ENCODE data around the gene SCAMP4. TPM values are rescaled to one million over a fixed set of nuclear protein-coding genes. Genes with fewer than 3 reads are reported as not detected.

The SCAMP4 gene
- total RNA-seq, 1 donor from 2014 or later, result 76.9 TPM

DNA sequence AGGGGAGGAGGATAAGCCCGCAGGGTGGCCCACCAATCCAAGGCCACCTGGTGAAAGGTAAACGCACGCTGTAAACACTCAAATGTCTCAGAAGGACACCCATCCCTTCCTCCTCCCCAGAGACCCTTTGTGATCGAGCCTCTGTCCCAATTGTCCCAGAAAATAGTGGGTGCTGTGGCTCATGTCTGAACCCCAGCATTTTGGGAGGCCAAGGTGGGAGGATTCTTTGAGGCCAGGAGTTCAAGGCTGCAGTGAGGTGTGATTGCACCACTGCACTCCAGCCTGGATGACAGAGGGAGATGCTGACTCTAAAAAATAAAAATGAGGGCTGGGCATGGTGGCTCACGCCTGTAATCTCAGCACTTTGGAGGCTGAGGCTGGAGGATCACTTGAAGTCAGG lies 16.8 kb upstream of the SCAMP4 start:
- Mint-ChIP-seq H3K27me3 (no peaks in the 10 kb centered on the region), H3K36me3 (peaks cover 4% of the 10 kb centered on the region), H3K4me1 (ENCODE audit: unreplicated experiment) (peaks cover 17% of the 10 kb centered on the region), H3K4me3 (no peak overlapping the region), H3K27ac (no peak overlapping the region), H3K9me3 (no peaks in the 10 kb centered on the region)
- TF ChIP-seq, protein P1, sequence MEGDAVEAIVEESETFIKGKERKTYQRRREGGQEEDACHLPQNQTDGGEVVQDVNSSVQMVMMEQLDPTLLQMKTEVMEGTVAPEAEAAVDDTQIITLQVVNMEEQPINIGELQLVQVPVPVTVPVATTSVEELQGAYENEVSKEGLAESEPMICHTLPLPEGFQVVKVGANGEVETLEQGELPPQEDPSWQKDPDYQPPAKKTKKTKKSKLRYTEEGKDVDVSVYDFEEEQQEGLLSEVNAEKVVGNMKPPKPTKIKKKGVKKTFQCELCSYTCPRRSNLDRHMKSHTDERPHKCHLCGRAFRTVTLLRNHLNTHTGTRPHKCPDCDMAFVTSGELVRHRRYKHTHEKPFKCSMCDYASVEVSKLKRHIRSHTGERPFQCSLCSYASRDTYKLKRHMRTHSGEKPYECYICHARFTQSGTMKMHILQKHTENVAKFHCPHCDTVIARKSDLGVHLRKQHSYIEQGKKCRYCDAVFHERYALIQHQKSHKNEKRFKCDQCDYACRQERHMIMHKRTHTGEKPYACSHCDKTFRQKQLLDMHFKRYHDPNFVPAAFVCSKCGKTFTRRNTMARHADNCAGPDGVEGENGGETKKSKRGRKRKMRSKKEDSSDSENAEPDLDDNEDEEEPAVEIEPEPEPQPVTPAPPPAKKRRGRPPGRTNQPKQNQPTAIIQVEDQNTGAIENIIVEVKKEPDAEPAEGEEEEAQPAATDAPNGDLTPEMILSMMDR (conservative IDR thresholded peaks at IDR 0.05), result no peak
- DNase-seq (ENCODE audit: extremely low spot score, unreplicated experiment), result no peak

DNA sequence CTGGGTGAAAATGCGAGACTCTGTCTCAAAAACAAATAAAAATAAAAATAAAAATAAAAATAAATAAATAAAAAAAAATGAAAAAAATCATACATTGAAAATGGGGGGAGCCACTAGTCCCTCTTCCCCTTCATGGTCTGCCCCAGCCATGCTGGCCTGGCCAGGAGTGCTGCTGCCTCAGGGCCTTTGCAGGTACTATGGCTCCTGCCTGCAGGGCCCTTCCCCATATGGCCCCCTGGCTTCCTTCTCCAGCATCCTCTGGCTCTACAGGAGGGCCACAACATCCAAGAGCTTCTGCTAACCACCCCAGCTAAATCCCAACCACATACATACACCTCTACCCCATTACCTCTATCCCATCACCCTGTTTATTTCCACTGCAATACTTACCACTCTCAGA lies 15.3 kb upstream of the SCAMP4 start:
- Mint-ChIP-seq H3K36me3 (no peaks in the 10 kb centered on the region), H3K4me3 (no peak overlapping the region), H3K4me1 (ENCODE audit: unreplicated experiment) (peaks cover 6% of the 10 kb centered on the region), H3K27ac (peak overlapping the region; percentile 16), H3K27me3 (no peaks in the 10 kb centered on the region), H3K9me3 (no peaks in the 10 kb centered on the region)
- DNase-seq (ENCODE audit: extremely low spot score, unreplicated experiment), result no peak
- TF ChIP-seq, protein P1 (conservative IDR thresholded peaks at IDR 0.05), result no peak

DNA sequence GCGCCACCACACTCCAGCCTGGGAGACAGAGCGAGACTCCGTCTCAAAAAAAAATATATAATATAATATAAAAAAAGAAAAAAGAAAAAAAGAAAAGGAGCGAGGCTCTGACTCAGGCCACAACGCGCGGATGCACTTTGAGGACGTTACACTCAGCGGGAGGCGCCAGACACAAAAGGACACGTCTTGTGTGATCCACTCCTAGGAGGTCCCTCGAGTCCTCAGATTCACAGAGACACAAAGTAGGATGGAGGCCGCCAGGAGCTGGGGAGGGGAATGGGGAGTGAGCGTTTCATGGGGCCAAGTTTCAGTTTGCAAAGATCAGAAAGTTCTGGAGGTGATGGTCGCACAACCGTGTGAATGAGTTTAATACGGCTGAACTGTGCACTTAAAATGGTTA lies 11.4 kb upstream of the SCAMP4 start:
- Mint-ChIP-seq H3K9me3 (no peaks in the 10 kb centered on the region), H3K4me1 (ENCODE audit: unreplicated experiment) (peaks cover 5% of the 10 kb centered on the region), H3K27ac (no peak overlapping the region), H3K4me3 (no peak overlapping the region), H3K27me3 (no peaks in the 10 kb centered on the region), H3K36me3 (no peaks in the 10 kb centered on the region)
- TF ChIP-seq, protein P1 (conservative IDR thresholded peaks at IDR 0.05), result no peak
- no peak for DNase-seq (ENCODE audit: extremely low spot score, unreplicated experiment)

DNA sequence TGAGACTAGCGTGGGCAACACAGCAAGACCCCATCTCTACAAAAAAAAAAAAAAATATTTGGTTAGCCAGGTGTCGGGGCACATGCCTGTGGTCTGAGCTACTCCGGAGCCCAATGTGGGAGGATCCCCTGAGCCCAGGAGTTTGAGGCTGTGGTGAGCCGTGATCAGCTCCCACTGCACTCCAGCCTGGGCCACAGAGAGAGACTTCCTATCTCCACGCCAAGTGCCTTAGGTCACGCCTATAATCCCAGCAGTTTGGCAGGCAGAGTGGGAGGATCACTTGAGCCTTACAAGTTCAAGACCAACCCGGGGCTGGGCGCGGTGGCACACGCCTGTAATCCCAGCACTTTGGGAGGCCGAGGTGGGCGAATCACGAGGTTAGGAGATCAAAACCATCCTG lies 8.7 kb upstream of the SCAMP4 start:
- Mint-ChIP-seq H3K27ac (no peak overlapping the region), H3K4me3 (no peak overlapping the region), H3K27me3 (no peaks in the 10 kb centered on the region), H3K4me1 (ENCODE audit: unreplicated experiment) (peaks cover 5% of the 10 kb centered on the region), H3K36me3 (no peaks in the 10 kb centered on the region), H3K9me3 (no peaks in the 10 kb centered on the region)
- TF ChIP-seq, protein P1 (conservative IDR thresholded peaks at IDR 0.05), result no peak
- DNase-seq (ENCODE audit: extremely low spot score, unreplicated experiment), result no peak

DNA sequence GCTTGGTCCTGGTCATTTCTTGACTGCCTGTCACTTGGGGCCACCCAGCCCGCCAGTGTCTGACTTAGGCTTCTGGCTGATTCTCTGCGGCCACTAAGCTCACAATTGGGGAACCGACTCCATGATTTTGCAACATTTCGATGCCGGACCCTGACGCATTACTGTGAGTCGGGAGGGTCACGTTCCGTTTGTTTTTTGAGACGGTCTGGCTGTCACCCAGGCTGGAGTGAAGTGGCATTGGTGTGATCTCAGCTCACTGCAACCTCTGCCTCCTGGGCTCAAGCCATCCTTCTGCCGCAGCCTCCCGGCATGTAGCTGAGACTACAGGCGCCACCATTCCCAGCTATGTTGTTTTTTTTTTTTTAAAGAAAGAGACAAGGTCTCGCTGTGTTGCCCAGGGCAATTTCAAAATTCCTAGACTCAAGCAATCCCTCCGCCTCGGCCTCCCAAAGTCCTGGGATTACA lies 3.2 kb upstream of the SCAMP4 start:
- TF ChIP-seq, protein P1 (conservative IDR thresholded peaks at IDR 0.05), result no peak
- H3K36me3 Mint-ChIP-seq, result peaks cover 4% of the 10 kb centered on the region
- no peak for DNase-seq (ENCODE audit: extremely low spot score, unreplicated experiment)
- H3K27ac Mint-ChIP-seq, result no peak overlapping the region
- H3K27me3 Mint-ChIP-seq, result no peaks in the 10 kb centered on the region
- H3K9me3 Mint-ChIP-seq, result no peaks in the 10 kb centered on the region
- no peak overlapping the region for H3K4me3 Mint-ChIP-seq
- peaks cover 18% of the 10 kb centered on the region for H3K4me1 Mint-ChIP-seq (ENCODE audit: unreplicated experiment)

DNA sequence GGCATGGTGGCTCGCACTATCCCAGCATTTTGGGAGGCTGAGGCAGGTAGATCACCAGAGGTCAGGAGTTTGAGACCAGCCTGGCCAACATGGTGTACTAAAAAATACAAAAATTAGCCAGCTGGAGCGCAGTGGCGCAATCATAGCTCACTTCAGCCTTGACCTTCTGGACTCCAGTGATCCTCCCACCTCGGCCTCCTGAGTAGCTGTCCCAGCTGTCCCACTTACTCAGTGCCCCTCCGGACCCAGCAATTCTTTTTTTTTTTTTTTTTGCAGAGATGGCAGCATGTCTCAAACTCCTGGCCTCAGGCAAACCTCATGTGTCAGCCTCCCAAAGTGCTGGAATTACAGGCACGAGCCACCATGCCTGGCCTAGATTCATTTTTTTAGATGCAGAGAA lies 2.3 kb upstream of the SCAMP4 start:
- peaks cover 12% of the 10 kb centered on the region for H3K4me1 Mint-ChIP-seq (ENCODE audit: unreplicated experiment)
- TF ChIP-seq, protein P1 (conservative IDR thresholded peaks at IDR 0.05), result no peak
- peak overlapping the region; percentile 97 for H3K27ac Mint-ChIP-seq
- H3K4me3 Mint-ChIP-seq, result peak overlapping the region; percentile 52
- DNase-seq (ENCODE audit: extremely low spot score, unreplicated experiment), result no peak
- H3K9me3 Mint-ChIP-seq, result no peaks in the 10 kb centered on the region
- H3K36me3 Mint-ChIP-seq, result peaks cover 4% of the 10 kb centered on the region
- H3K27me3 Mint-ChIP-seq, result no peaks in the 10 kb centered on the region

Measured in type B pancreatic cell (in vitro differentiated cells).